HG02852 (cell line): ENCODE data around the gene YBX1.

Experiments used
- ATAC-seq: cut with Tn5 transposase; IDR thresholded peaks from one replicate; pipeline ENCODE4 v1.9.1; 2021; ENCODE audit warnings: mild to moderate bottlenecking, moderate library complexity; ENCODE audit not compliant: unreplicated experiment

Gene YBX1

GRCh38 chr1:42734201-42735035 is 52.2 kb downstream of the YBX1 start:
- no peak for ATAC-seq

DNA sequence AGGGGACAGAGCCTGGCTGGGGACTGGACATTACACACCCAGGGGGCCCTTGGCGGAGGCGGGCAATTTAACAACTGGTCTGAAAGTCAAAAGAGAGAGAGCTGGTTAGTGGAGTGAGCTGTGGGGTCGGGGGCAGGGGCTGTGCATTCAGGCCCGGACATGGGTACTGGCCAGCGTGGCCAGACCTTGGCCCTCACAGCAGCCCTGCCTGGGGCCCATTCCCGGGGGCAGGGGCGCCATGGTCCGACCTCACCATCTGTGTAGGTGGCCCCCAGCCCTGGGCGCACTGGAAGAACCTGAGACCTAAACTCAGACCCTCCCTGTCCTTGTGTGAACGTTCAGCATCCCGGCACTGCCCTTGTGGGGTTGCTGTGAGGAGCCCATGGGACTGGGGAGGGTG is 52.8 kb downstream of the YBX1 start:
- ATAC-seq, result no peak

DNA sequence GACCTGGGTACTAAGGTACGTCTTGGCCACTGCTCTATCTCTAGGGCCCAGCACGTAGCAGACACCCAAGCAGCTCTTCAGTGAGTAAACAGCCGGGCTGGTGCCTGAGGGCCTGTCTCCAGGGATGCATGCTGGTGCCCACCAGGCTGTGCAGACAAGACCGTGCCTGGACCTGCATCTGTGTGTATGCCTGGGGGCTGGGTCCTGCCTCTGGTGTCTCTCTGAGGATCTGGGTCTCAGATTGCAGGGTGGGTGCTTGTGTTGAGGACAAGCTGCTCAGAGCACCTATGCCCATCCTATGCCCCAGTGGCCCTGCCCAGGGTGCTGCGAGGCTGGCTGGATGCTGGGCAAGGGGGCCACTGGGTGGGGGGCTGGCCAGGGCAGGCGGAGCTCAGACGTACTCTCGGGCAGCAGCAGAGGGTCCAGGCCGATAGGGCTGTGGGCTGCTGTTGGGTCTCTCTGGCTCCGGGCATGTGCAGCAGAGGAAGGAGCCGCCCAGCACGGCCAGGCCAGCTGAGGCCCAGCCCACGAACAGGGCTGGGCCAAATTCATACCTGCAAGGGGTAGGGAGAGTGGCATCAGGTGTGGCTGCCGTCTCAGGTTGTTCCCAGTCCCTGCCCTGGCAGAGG is 53.4 kb downstream of the YBX1 start:
- no peak for ATAC-seq

DNA sequence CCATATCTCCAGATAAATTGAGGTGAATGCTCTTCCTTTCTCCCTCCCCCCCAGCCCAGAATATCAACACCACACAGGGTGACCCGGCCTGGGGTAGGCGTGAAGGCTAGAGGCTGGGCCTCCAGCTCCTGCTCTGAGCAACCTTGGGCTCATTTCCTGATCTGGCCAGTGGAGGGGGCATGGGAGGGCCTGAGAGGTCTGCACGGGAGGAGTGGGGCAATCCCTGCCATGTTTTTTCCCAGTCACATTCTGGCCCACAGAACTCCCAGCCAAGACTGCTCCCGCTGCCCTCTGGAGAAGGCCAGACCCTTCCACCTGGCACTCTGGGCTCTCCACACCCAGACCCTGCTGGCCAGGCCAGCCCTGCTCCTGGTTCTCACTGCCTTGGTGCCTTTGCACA is 53.9 kb downstream of the YBX1 start:
- ATAC-seq, result no peak

DNA sequence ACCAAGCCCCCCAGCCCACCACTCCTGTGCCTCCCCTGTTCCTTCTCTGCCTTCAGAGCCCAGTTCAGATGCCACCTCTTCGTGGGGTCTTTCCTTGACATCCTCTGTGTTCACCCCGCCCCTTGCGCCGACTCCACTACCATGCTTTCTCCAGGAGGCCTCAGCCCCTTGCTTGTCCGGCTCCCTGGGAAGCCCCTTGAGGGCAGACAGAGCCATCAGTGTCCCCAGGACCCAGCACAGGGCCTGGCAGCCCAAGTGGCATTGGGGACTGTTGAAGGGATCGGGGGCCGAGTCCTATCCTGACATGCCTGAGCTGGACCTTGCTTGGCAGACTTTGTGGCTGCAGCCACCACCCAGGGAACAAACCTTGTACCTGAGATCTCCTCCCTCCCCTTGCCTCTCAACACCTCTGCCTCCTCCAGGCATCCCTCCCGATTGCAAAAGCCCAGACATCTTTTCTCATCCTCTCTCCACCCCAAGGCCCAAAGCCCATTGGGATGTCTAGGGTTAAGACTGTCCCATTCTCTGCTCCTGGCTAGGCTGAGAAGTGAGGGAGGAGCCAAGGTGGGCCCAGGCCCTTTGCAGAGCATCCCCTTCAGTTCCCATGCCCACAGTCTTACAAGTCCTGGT is 54.5 kb downstream of the YBX1 start:
- no peak for ATAC-seq

GRCh38 chr1:42737257-42737656 is 55.0 kb downstream of the YBX1 start:
- no peak for ATAC-seq

DNA sequence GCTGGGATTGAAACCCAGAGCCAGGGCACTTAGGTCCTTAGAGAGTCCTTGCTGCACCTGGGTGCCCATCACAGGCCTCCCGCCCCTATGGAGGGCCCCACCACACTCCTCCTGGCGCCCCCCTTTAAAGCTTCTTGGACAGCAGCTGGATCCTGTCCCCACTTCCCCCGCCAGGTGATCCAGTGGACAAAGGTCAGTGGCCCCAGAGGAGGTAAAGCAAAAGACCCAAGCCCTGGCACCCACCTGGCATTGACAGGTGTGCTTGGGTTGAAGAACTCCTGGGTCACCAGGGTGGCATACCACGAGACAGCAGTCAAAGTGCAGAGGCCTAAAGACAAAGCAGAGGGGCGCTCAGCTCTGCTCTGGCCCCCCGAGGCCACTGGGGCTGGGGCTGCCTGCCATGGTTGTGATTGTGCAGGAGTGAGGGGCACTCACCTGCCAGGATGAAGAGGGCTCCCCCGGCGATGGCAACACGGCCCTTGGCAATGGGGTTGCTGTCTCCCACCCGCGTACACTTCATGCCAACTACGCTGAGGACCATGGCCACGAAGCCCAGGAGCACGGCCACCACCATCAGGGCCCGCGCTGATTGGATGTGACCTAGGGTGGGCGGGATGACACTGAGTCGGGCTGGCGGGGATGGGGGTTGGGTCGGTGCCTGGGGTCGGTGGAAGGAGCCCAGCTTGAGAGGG is 55.9 kb downstream of the YBX1 start:
- no peak for ATAC-seq

GRCh38 chr1:42738678-42739226 is 56.5 kb downstream of the YBX1 start:
- ATAC-seq, result no peak

DNA sequence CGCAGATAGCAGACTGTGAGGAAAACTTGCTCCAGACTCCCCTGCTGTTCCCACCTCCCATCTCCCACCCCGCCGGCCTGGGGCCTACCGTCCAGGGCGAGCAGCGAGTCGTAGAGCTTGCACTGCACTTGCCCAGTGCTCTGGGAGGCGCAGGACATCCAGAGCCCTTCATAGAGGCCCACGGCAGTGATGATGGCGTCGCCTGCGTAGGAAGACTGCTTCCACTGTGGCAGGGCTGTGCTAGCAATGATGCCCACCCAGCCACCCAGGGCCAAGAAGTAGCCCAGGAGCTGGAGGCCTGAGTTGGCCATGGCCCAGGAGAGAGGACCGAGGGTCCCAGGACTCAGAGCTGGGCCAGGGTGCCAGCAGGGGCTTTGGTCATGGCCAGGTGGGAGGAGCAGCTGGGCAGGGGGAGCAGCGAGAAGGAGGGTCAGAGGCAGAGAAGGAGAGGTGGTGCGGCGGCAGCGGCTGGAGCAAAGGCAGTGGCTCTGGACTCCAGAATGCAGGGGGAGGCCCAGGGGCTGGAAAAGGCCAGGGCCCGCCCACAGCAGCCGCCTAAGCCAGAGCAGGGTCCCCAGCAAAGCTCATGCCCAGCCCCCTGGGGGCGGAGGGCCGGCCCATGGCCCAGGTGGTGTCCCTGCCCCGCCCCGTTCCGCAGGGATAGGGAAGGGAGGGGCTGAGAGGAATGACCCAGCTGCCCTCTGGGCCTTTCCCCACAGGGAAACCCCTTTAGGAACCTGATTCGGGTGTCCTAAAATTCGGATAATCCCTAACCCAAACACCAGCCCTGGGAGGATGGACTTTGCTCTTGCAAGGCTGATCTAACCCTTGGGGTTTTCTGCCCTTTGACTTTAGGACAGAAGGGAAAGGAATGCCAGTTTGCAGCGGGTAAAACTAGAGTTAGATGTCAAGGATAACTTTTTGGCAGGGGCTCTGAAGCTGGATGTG is 57.8 kb downstream of the YBX1 start, which contains the start of gene CLDN19:
CLDN19 (minus strand) TSS at position 484 of the 948 bp plus-strand sequence; CDS start at position 311, 173 bp downstream.
- ATAC-seq, result no peak

DNA sequence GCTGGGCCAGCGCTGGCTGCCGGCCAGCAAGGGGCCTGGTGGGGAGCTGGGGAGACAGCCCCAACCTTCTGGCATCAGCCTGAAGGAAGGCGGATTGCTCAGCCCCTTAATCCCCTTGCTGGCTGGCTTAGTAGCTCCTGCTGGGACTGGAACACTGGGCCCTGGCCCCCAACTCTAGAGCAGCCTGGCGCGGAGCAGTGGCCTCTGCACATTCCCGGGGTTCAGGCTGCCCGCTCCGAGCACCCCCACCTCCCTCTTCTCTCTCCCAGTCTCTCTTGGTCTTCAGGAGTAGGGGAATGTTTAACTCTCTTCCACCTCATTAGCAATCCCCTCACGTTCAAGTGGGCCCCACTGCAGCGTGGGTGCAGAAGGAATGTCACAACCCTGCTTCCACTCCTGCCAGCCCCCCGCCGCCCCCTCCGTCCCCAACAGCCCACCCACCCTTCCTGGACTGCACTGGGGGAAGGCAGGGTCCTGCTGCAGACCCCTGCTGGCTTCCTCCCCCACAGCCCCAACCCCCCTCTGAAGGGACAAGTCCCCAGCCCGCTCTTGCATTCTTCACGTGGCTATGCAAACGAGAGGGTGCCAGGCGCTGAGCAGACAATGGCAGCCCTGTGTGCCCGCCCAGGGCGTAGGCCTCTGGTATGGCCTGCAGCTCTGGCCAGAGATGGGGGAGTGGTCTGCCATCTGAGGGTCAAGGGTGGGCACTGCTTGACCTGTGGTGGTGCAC is 58.8 kb downstream of the YBX1 start:
- no peak for ATAC-seq

DNA sequence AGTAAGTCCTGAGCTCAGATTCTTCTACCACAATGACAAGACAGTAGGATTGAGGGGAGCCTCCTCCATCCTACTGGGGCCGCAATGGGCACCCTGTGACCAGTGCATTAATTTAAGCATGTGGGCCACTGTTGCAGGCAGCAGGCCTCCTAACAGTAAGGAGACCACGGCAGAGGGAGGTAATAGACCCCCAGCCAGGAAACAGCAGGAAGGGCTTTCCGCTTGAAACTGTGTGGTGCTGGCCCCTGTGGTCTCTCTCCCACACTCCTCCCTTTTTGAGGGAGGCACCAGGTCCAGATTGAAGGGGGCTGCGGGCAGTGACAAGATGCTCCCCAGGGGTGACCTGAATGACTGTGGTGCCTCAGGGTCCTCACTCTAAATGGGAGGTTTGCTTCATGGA is 59.5 kb downstream of the YBX1 start:
- ATAC-seq, result no peak

- no peak for ATAC-seq
Measured at GRCh38 chr1:42742141-42742540, 59.9 kb downstream of the YBX1 start.

DNA sequence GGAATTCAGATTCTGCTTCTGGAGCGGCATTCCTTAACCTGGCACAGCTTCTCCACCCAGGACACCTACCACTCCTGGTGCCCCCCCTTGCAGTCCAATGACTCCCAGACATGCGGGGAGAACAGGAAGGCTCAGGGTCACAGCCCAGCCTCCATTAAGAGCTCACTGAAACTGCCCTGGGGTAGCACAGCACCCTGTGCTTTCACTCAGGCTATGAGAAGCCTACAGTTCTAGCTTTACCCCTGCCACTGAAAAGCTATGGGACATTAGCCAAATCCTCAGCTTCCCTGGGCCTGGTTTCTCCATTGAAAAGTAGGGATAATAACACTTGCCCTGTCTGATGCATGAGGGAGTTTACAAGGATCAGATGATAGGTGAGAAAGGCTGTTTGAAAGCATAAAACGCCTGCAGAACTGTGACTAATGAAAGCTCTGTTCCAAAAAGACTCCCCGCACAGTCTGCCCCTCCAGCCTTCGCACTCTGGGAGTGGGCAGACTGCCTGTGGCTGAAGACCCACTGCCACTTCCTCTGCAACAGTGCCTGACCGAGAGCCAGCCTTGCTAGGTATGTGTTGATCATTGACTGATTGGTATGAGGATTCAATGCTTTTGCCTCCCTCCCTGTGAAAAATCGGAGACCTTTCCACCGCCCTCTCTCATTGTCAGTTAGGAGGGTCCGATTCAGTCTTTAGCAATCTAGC is 60.5 kb downstream of the YBX1 start:
- ATAC-seq, result no peak

DNA sequence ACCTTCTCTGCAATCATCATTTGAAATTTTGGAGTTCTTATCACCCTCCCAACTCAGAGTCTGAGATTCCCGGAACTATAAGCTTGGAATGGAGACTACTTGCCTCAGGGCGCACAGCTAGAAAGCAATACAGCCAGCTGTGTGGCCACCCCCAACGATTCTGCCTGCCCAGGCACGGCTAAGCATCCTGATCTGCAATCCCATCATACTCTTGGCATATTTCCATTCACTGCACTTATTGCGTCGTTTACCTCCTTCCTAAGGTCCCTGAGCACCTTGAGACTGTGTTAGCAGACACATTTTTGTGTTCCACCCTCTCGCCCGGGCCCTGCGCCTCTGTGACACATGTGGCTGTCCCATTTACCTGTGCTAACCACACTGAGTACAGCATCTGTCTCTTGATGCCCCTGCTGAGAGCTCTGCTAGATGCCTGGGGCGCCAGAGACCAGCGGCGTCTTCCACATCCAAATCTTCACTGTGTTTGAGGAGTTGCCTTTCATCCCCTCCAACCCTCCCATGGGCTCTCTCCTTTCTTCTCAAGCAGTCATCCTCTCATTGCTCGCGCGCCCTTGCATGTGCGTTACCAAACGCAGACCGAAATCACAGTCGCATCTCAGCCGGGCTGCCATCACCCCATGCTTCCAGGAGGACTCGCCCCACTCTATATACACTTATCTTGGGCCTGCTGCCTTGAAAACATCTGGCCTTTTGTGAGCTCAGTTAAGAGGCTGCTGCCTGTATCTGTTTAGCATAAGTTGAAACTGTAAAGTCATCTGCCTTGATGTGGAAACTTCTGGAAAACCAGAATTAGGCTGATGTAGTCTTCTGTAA is 61.3 kb downstream of the YBX1 start:
- ATAC-seq, result no peak

GRCh38 chr1:42744148-42744413 is 61.9 kb downstream of the YBX1 start:
- no peak for ATAC-seq

GRCh38 chr1:42745851-42746250 is 63.6 kb downstream of the YBX1 start:
- no peak for ATAC-seq

DNA sequence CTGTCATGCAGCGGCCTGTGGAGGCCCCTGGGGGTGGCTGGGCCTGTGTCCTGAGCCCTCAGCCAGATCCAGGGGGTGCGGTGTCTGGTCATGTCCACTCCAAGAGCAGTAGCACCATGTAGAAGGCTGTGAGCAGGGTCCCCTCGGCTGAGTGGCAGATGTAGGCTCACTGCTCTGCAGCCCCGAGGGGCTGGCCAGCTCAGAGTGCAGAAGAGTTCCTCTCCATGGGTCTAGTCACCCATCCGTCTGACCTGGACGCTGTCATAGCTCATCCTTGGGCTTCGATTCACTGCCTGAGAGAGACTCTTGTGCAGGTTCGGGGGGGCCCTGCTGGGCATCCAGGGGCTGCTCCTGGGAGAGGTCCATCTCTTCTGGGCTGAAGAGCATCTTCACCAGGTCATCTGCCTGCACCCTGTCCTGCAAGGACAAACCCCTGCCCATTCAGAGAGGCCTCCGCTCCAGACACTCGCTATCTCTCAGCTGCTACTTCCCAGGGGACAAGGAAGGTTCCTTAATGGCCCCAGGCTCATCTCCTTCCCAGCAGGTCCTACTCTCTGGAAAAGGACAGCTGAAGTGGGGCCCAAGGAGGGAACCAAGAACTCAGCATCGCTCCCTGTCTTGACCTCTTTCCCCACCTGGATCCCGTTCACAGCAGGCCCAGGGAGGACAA is 64.4 kb downstream of the YBX1 start:
- no peak for ATAC-seq

GRCh38 chr1:42747125-42747524 is 64.9 kb downstream of the YBX1 start:
- no peak for ATAC-seq
